ENCODE data around the gene PIGM.
"Not testable (repeated sequence)": the region's sequence is repeated elsewhere in the genome, so short reads cannot be mapped to it uniquely, and the experiment has no call there.

The PIGM gene

DNA sequence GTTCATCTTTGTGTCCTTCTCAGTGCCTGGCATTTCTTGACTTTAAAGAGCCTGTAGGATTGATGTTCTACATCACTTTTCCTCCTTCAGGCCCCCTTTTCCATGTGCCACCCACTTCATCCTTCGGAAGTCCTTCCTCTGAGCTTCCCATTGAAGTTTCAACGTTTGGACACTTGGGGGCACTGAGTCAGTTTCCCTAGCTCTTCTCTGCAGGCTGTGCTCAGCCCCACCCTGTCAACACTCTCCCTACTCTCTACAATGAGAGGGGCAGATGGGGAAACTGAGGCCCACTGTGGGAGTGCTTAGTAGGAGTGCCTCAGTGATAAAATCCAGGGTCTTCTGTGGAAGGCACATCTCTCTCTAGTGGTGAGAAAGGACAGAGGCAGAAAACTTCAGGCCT, 26.3 kb upstream of the PIGM start:
- no peak for DNase-seq

GRCh38 chr1:160056648-160057169, 24.9 kb upstream of the PIGM start:
- no peak for DNase-seq

GRCh38 chr1:160053548-160054365, 22.0 kb upstream of the PIGM start:
- no peak for DNase-seq

- no peak for DNase-seq
Measured at GRCh38 chr1:160052936-160053335, 21.1 kb upstream of the PIGM start.

GRCh38 chr1:160050619-160051018, 18.8 kb upstream of the PIGM start:
- DNase-seq = no peak

DNA sequence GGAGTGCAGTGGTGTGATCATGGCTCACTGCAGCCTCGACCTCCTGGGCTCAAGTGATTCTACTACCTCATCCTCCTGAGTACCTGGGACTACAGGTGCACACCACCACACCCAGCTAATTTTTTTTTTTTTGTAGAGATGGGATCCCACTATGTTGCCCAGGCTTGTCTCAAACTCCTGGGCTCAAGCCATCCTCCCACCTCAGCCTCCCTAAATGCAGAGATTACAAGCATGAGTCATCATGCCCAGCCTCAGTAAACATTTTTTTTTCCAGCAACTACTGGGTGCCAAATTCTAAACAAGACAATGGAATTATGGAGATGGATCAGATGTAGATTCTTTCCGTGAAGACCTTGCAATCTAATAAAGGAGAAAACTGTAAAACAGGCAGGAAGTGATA, 18.4 kb upstream of the PIGM start:
- DNase-seq = not testable (repeated sequence)

DNA sequence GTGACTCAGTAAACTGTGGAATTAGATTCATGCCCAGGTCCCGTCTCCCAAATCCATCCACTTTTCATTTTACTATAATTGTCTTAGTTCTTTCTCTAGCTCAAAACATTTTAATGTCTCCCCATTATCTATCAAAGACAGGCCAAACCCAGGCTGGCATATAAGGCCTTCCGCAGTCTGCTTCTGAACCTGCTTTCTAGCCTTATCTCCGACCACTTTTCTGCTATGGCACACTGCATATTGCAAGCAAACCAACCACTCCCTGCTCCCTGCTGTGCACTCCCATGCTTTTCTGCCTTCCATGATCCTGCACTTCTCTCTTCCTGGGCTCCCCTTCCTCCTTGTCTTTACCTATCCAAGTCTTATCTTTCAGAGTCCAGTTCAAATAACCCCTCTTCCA, 17.3 kb upstream of the PIGM start:
- DNase-seq = no peak

DNA sequence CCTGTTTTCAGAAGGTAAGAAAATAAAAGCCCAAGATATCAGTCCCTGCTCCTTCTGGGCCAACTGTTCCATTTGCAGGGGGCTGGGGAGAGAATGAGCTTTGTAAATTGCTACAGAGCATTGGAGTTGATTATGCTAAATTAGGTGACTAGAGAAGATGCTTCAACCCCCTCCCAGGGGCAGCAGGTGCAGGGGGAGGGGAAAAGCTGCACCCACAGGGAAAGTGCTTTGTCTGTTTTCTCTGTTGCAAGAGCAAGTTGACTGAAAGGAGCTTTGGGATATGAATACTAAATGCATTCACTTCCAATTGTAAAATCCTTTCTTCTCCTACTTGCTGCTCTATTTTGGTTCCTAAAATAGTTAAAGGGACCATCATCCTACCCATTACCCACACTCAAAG, 16.5 kb upstream of the PIGM start:
- DNase-seq = no peak

- no peak for DNase-seq
Measured at GRCh38 chr1:160047111-160047991, 15.6 kb upstream of the PIGM start.

DNA sequence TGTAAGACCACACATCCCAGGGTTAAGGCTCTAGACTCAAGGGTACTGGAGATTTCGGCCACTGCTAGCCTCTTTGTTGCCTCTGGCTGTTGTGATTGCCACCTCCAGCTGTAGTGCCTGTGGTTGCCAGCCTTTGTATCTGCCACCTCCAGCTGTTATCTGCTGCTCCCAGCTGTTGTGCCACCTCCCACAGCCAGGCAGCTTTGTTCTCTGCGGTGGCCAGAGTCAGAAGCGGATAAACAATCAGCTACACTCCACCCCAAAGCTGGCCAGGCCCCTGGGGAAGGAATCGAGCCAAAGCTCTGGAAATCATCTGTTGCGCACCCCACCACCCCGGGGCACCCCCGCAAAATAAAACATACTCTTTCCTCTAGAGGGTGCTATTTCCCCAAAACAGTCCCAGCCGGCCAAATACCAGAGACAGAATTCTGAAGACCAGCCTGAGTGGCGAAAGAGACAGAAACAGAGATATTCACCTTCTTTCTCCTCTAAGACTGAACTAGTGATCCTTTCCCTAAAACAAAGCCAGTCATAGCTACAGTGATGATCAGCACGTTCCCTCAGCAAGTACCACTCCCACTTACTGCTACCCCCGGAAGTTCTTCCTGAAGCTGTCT, 14.8 kb upstream of the PIGM start:
- peak; percentile 38 for DNase-seq

DNA sequence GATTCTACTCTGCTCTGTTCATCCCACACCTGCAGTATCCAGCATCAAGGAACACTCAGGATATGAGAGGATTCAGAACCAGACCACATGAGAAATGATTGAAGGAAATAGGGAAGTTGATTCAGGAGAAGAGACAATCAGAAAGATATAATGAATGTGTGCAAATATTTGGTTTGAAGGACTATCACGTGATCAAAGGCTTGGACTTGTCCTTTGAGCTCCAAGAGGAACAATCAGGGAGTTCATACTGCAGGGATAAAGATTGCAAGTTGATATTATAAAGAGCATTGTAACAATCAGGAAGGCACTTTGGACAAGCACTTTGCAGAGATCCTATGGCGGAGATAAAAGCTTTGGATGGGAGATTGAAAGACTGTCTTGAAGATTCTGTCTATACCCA, 13.9 kb upstream of the PIGM start:
- no peak for DNase-seq

GRCh38 chr1:160043543-160043942, 11.8 kb upstream of the PIGM start:
- DNase-seq = no peak

DNA sequence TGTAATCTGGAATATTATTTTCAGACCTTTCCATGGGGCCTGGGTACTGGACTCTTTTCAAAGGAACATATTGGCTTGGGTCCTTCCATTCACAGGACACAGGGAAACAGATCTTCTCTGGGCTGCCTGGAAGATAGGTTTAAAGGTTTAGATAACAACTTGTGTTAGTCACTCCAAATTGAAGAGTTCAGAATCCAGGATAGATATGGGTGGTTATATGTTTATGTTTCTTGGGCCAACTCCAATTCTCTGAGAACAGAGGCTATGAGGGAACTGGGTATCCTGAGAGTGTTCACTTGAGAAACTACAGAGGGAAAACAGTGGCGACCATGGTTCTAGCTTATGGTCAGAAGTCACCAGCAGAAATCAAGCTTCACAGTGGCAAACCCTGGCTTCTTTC, 8.7 kb upstream of the PIGM start:
- no peak for DNase-seq

- no peak for DNase-seq
Measured at GRCh38 chr1:160032165-160032820, 503 bp upstream of the PIGM start.

DNA sequence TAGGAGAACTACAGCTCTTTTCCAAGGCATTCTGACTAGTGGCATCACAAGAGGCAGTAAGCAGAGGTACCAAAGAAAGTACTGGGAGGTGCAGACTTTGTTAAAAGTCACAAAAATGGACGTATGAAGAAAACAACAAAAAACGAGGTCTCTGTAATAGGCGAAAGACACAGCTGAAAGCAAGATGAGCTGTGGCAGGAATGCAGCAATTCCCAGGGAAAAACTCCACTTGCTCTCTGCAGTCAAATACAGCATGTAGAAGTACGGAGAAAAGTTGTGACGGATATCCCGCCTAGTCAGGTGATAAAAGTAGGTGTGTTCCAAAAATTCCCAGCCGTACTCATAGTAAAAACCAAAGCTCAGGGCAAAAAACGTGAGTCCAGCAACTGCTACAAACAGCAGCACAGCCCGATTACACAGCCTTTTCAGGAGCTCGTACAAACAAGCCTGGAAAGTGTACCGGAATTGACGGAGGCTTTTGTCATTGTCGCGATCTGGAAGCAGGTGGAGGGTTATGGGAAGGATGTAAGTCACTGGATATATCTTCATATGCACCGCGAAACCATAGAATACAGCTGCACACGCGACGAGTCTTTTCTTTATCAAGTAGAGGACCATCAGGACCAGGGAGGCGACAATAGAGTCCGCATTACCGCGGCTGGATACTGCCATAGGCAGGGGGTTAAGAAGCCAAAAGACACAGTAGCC, 979 bp downstream of the PIGM start:
- DNase-seq = no peak

DNA sequence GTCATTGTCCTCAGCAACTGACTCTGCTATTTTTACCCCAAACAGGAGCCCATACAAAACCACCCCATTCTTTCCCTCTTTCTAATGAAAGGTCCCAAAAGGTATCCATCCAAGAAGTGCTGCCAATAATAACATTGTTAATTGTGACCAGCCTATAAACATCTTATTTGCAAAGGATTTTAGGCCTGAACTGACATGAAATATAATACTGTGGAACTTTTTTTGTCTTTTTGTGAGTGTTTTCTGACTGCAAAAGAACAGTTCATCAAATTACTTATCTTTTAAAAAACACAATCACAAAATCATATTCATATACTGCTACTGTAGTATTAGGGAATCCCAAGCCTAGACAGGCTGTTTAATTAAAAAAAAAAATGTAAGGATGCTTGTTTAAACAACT, 3.4 kb downstream of the PIGM start:
- DNase-seq = no peak

DNA sequence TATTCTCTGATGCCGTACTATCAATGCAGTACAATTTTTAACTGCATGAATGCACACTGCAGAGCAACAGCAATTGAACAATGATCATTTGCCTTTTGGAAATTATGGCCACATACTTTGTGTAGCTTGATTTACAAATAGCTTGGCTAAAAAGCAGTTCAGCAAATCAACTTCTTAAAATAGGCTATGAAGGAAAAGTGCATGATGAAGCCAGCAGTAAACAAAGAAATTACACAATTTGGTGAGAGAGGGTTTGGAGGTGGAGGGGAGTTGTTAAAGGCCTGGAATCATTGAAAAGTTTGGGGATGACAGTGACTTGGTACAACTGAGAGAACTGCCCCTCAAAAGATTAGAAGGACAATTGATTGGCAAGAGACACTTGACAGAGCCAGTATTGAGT, 6.5 kb downstream of the PIGM start:
- DNase-seq = no peak

DNA sequence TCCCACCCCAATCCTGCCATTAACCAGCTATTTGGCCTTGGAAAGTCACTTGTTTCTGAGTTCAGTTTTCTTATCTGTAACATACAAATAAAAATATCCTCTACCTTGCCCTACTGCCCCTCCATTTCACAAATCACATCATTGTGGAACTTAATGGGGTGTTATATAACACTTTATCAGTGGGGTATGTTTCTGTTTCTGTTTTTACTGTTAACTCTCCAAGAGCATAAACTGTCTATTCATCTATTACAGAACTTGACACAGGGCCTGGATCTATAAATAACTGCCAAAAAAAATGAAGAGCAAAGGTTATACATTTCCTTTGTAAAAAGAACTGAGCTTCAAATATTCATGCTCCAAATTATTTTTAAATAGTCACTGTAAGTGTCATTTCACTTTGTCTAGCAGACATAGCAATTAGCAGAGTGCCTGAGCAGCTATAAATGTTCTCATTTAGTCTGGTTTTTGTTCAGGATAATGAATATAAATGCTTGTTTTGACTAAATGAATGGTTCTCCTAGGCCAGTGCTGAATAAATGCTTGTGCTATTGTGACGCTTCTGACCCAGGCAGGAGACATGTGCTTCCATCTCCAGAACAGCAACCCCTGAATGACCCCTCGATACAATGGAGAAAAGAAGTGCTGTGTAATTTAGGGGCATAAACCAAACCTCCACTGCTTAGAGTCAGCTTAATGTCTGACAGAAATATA, 7.4 kb downstream of the PIGM start:
- no peak for DNase-seq

GRCh38 chr1:160022330-160023310, 9.2 kb downstream of the PIGM start:
- no peak for DNase-seq

GRCh38 chr1:160021376-160022074, 10.3 kb downstream of the PIGM start:
- no peak for DNase-seq

Data from CD4-positive, alpha-beta T cell treated with Interleukin-4 for 4 hours (primary cell).